Testis (tissue), 3 donors: Measurements from ENCODE around the gene FYB1. TPM values are rescaled to one million over a fixed set of nuclear protein-coding genes. Genes with fewer than 3 reads are reported as not detected.
A peak's percentile ranks its signal among the peaks of the same experiment; 100 is the strongest.

ENCODE experiments used
- DNase-seq: peaks from one replicate; pipeline ENCODE4 v3.0.0-alpha.2; 2019
- H3K27ac ChIP-seq, 2 donors: fragments of 200-600 bp; sonication (generic); one replicate each; pipeline ENCODE4 v1.5.1; 2019
- H3K27me3 ChIP-seq: fragments of 200-600 bp; sonication (generic); one replicate; pipeline ENCODE4 v1.5.1; 2019
- H3K36me3 ChIP-seq: fragments of 200-600 bp; sonication (generic); one replicate; pipeline ENCODE4 v1.5.1; 2017; ENCODE audit warnings: low read depth; ENCODE audit errors: missing control alignments
- H3K4me1 ChIP-seq: fragments of 200-600 bp; sonication (generic); one replicate; pipeline ENCODE4 v1.5.1; 2019
- H3K4me3 ChIP-seq, 2 donors: fragments of 200-600 bp; sonication (generic); one replicate each; pipeline ENCODE4 v1.5.1; 2017 to 2019
- H3K9me3 ChIP-seq: fragments of 200-600 bp; sonication (generic); one replicate; pipeline ENCODE4 v1.5.1; 2017
- POLR2A ChIP-seq: fragments of 450-650 bp; IDR thresholded peaks from one replicate; pipeline ENCODE4 v1.6.1; 2017; ENCODE audit warnings: antibody characterized with exemption, mild to moderate bottlenecking, moderate library complexity
- WGBS, 2 donors: methylation state at CpG; one replicate each; pipeline ENCODE4 v1.1.5; 2018; 5-methylcytosine and 5-hydroxymethylcytosine counted together
- intact Hi-C: fragments of 100-400 bp; cut with DNase I; formaldehyde crosslinking; loops from one replicate; pipeline ENCODE4 v1.15.1; 2023; ENCODE audit warnings: low total_unique reads
- polyA plus RNA-seq: library from polyadenylated mRNA; stranded (reverse); fragments of 350-450 nt; fragmentation: Illumina TruSeq; extraction: RNeasy Lipid Tissue Mini Kit (QIAGEN cat#74804); gene quantifications from one replicate; pipeline ENCODE4 v1.2.3, GENCODE V29; 2014; ENCODE audit warnings: low read depth, low replicate concordance; ENCODE audit not compliant: insufficient read depth
- total RNA-seq, 2 donors: library from RNA; depleted of rRNA; stranded (reverse); fragments of >200 nt; gene quantifications; one replicate each; pipeline ENCODE4 v1.2.3, GENCODE V29; 2016
- TF ChIP-seq, protein P1 (sequence below), 3 experiments: fragments of 450-650 bp in 2 of 3; fragments of 200-600 bp in 1 of 3; sonication (generic) in 1 of 3; IDR thresholded peaks; one replicate each; pipeline ENCODE4 v1.5.1; 2016 to 2019; ENCODE audit warnings: antibody characterized with exemption in 3 of 3, mild to moderate bottlenecking in 2 of 3, moderate library complexity in 1 of 3

FYB1 gene
- total and polyA plus RNA-seq, 3 donors from 2014 or later, result 2.5 to 8.6 (median 6.0) TPM

- Histone ChIP-seq H3K4me3 (no peak overlapping the region), H3K27ac (peak overlapping the region in 1 of 2 donors; percentile 45)
- 50 to 56% methylated on average over 8 of the region's 8 CpGs for WGBS, 2 donors
These were observed 621 bp downstream of the FYB1 start for GRCh38 chr5:39218482-39219402.

DNA sequence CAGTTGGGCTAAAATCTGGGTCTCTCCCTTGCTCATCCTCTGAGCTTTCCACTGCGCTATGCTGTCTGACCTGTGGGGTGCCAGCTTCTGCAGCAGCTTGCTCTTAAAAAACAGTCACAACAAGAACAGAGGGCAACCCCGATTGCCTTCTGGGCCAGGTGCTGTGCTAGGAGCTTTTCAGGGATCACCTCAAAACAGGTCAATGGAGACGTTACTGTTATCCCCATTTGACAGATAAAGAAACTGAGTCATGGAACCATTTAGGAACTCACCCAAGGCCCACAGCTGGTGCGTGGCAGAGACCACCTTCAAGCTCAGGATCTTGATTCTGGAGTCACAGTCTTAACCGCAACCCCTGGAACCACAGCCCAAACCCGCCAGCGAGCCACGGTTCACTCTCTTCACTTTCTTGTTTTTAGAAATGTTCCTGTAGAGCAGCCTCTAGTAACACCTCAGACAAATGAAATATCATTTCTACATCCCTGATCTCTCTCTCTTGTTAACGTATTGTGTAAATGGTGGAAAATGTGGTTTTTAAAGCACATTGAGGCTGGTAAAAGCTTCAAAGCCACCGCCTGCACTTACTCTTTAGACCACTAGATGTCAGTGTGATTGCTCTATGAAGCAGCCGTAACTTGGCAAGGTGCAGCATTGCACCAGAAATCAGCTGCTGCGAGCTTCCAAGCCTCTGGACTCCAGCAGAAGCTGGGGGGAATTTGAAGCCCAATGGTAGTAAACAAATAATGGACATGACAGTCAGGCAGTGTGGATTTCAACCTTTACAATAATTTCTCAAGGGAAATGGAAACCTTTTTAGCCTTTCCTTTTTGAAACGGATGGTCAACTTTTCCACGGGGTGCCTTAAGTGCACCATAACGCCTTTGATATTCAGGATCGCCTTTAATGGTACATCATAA, 1.7 kb downstream of the FYB1 start:
- Histone ChIP-seq H3K4me1 (no peaks in the 10 kb centered on the region), H3K9me3 (no peaks in the 10 kb centered on the region), H3K36me3 (no peaks in the 10 kb centered on the region), H3K4me3 (no peak overlapping the region), H3K27me3 (no peaks in the 10 kb centered on the region), H3K27ac (no peak overlapping the region)
- 41 to 51% methylated on average over 16 of the region's 16 CpGs for WGBS, 2 donors
- TF ChIP-seq, protein P1, sequence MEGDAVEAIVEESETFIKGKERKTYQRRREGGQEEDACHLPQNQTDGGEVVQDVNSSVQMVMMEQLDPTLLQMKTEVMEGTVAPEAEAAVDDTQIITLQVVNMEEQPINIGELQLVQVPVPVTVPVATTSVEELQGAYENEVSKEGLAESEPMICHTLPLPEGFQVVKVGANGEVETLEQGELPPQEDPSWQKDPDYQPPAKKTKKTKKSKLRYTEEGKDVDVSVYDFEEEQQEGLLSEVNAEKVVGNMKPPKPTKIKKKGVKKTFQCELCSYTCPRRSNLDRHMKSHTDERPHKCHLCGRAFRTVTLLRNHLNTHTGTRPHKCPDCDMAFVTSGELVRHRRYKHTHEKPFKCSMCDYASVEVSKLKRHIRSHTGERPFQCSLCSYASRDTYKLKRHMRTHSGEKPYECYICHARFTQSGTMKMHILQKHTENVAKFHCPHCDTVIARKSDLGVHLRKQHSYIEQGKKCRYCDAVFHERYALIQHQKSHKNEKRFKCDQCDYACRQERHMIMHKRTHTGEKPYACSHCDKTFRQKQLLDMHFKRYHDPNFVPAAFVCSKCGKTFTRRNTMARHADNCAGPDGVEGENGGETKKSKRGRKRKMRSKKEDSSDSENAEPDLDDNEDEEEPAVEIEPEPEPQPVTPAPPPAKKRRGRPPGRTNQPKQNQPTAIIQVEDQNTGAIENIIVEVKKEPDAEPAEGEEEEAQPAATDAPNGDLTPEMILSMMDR (IDR thresholded peaks at IDR 0.05), result peak; percentile 82 to 95 (median 85)
- no peak for TF ChIP-seq POLR2A
- peak; percentile 91 for DNase-seq
- intact Hi-C loops, result loop anchor here (10.0 kb wide), 1 partner anchor 357 kb away; no protein-coding TSS in a partner anchor

More at GRCh38 chr5:39218482-39219402, 621 bp downstream of the FYB1 start:
- H3K4me1 ChIP-seq, result no peaks in the 10 kb centered on the region
- H3K27me3 ChIP-seq, result no peaks in the 10 kb centered on the region
- TF ChIP-seq, protein P1 (IDR thresholded peaks at IDR 0.05), result no peak
- no peak for TF ChIP-seq POLR2A
- DNase-seq, result peak; percentile 26
- intact Hi-C loops, result loop anchor here (10.0 kb wide), 1 partner anchor 356 kb away; no protein-coding TSS in a partner anchor
- no peaks in the 10 kb centered on the region for H3K9me3 ChIP-seq
- H3K36me3 ChIP-seq, result no peaks in the 10 kb centered on the region

DNA sequence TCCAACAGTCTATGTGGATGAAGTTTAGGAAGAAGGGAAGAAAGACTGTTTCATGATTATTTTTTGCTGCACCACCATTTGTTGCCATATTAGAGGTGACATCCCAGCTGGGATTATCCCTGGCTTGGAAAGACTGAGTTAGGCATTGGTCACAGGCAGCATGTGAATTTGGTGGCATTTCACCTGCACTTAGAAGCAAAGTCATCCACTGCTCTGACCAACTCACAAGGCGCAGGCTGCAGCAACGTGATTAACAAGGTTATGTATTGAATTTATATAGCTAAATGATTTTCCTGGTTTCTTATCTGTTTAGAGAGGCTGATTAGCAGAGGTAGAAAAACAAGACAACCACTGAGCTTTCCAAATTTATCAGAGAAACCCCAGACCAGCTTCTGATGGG, 2.7 kb downstream of the FYB1 start:
- Histone ChIP-seq H3K36me3 (no peaks in the 10 kb centered on the region), H3K27ac (no peak overlapping the region), H3K27me3 (no peaks in the 10 kb centered on the region), H3K4me1 (no peaks in the 10 kb centered on the region), H3K9me3 (no peaks in the 10 kb centered on the region), H3K4me3 (no peak overlapping the region)
- no peak for DNase-seq
- 82 to 89% methylated on average over 2 of the region's 2 CpGs for WGBS, 2 donors
- TF ChIP-seq, protein P1 (IDR thresholded peaks at IDR 0.05), result no peak
- TF ChIP-seq POLR2A, result no peak
- intact Hi-C loops, result loop anchor here (10.0 kb wide), 1 partner anchor 358 kb away; no protein-coding TSS in a partner anchor

- Histone ChIP-seq H3K27ac (no peak overlapping the region), H3K4me1 (no peaks in the 10 kb centered on the region), H3K9me3 (no peaks in the 10 kb centered on the region), H3K36me3 (no peaks in the 10 kb centered on the region), H3K27me3 (no peaks in the 10 kb centered on the region), H3K4me3 (no peak overlapping the region)
- intact Hi-C loops, result loop anchor here (10.0 kb wide), 1 partner anchor 359 kb away; no protein-coding TSS in a partner anchor
- WGBS, 2 donors, result 56 to 58% methylated on average over 3 of the region's 3 CpGs
- no peak for TF ChIP-seq POLR2A
- TF ChIP-seq, protein P1 (IDR thresholded peaks at IDR 0.05), result no peak
- no peak for DNase-seq
These were observed 3.5 kb downstream of the FYB1 start for GRCh38 chr5:39215857-39216256.
